CD1c-positive myeloid dendritic cell (primary cell): ENCODE data around the gene RGL1.
"Not testable (repeated sequence)": the region's sequence is repeated elsewhere in the genome, so short reads cannot be mapped to it uniquely, and the experiment has no call there.

ENCODE experiments used
- DNase-seq: peaks from one replicate; pipeline ENCODE4 v3.0.0-alpha.2; 2016; ENCODE audit errors: extremely low spot score

Gene RGL1

GRCh38 chr1:183804916-183805841 lies at the start of gene RGL1:
Gene RGL1 (plus strand): TSS chr1:183805120. CDS start chr1:183805298, 178 bp downstream.
- DNase-seq = peak; percentile 72

GRCh38 chr1:183756326-183756725 lies 48.6 kb upstream of the RGL1 start:
- DNase-seq = no peak

- no peak for DNase-seq
Measured at GRCh38 chr1:183757061-183757460, 47.9 kb upstream of the RGL1 start.

- DNase-seq = no peak
Measured at GRCh38 chr1:183758913-183759312, 46.0 kb upstream of the RGL1 start.

DNA sequence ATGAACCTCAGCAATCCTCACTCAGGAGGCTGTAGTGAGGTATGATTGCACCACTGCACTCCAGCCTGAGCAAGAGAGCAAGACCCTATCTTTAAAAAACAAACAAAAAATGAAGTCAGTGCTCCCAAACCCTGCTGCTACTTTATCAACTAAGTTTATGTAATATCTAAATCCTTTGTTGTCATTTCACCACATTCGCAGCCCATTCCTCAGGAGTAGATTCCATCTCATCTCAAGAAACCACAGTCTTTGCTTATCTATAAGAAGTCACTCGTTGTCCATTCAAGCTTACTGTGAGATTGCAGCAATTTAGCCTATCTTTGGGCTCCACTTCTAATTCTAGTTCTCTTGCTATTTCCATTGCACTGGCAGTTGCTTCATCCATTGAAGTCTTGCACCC lies 44.3 kb upstream of the RGL1 start:
- no peak for DNase-seq

- no peak for DNase-seq
Measured at GRCh38 chr1:183761871-183762270, 43.0 kb upstream of the RGL1 start.

- not testable (repeated sequence) for DNase-seq
Measured at GRCh38 chr1:183762856-183763255, 42.1 kb upstream of the RGL1 start.

DNA sequence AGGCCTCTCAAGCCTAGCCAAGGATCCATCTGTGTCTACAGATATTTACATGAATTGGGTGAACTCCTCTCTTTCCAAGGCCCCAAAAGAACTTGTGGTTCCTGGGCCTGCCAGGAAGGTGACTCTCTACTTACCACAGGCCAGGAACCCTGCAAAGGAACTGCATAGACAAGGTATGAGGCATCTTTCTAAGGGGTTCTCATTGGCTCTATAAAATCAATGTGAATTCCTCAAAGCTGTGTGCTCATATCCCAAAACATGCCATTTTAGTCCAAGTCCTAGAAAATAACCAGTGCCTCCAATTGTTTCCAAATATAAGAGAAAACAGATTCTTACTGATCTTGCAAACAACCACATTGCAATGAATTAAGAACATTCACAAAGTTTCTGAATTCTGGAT lies 39.9 kb upstream of the RGL1 start:
- DNase-seq = no peak

DNA sequence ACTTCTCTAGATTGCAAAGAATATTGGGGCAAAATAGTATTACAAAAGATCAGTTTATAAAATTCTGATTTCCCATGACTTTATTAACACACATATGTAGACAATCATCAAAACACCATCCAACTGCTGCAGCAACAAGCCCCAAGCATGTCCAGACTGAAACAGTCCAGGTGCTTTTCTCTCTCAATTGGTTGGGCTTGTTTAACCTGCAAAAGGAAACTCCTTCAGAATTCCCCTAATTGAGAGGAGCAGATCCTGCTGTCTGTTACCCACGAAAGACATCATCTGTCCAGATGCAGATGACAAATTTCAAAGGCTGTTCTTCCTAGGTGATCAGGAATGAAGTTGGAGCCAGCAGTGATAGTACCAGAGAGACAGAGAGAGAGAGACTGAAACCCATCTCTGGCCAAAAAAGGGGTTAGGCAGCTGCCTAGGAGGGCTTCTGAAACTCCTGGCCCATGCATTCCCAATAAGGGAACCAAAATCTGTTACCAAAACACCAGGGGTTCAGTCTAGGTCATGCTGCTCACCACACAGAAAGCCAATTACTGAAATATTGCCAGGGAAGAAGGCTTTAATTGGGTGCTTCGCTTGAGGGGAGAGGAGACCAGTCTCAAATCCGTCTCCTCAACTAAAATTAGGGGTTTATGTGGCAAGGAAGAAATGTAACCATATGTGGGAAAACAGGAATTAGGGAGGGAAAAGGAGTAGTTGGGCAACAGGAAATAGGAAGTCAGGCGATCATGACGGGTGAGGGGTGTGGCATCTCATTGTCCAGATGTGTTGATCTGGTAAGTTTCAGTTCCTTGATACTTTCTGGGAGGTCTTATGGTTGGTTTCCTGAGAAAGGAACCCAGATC lies 34.7 kb upstream of the RGL1 start:
- peak; percentile 78 for DNase-seq

DNA sequence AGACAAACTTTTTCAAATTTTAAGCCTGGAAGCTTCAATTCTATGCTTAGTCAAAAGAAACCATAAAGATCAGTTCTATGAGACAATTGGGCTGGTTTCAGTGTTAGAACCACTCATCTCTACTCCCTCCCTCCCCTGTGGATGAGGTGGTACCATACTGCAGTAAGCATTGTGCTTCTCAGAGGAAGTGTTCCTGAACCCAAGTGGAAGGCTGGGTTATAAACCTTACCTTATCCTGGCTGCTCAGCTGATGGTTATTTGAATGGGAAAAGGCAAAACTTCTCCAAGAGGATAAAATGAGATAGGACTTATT lies 34.1 kb upstream of the RGL1 start:
- DNase-seq = no peak

GRCh38 chr1:183773482-183774274 lies 31.2 kb upstream of the RGL1 start:
- DNase-seq = no peak

DNA sequence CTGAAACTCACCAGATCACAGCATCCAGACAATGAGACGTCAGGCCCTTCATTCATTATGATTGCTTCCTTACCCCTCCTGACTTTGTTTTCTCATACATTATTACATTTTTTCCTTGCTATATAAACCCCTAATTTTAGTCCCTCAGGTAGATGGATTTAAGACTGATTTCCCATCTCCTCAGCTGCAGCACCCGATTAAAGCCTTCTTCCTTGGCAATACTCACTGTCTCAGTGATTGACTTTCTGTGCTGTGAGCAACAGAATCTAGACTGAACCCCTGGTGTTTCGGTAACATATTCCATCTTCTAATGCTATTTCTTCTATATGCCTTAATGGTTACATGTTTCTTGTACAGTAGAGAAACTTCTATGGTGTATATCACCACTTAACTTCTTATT lies 30.0 kb upstream of the RGL1 start:
- DNase-seq = no peak

GRCh38 chr1:183776731-183777130 lies 28.2 kb upstream of the RGL1 start:
- no peak for DNase-seq

- DNase-seq = no peak
Measured at GRCh38 chr1:183777328-183777727, 27.6 kb upstream of the RGL1 start.

GRCh38 chr1:183778045-183778444 lies 26.9 kb upstream of the RGL1 start:
- no peak for DNase-seq

GRCh38 chr1:183778568-183779433 lies 26.1 kb upstream of the RGL1 start:
- DNase-seq = no peak

- no peak for DNase-seq
Measured at GRCh38 chr1:183780159-183780558, 24.8 kb upstream of the RGL1 start.

GRCh38 chr1:183780757-183781156 lies 24.2 kb upstream of the RGL1 start:
- no peak for DNase-seq

- DNase-seq = no peak
Measured at GRCh38 chr1:183783342-183783741, 21.6 kb upstream of the RGL1 start.

DNA sequence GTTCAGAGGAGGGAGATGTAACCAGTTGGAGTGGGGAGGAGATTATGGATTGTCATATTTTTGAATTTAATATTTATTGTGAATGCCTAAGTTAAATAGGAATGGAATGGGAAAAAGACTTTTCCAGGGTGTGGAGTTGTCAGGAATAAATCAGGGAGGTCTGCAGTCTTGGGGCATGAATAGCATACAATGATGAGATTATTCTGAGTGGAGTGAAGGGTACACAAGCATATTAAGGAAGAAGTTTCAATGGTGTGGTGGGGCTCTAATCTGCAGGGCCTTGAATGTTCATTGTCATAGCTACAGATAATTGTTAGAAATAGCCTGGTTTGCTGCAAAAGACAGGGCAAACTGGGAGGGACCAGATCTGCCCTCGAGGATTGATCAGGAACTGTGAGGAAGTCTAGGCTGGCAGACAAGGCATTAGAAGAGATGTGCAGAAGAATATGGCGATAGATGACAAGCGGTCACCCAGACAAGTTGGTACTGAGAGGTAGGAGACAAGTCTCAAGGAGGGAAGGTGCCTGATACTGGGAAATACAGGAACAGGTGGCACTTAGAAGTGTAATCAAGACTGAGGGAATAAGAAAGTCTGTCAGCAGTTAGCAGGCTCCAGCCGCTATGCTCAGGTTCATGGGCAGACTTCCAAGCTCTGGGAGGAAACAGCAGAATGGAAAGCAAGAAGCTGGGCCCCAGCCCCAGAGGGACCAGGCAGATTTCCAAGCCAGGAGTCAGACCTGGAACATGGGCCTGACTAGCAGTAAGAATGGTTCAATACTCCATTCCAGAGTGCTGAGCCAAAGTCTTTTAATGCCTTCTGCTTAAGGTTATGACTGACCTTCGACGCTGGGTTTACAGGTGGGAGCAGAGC lies 20.9 kb upstream of the RGL1 start:
- DNase-seq = no peak
